ENCODE measurements around the gene LLGL2. TPM values are rescaled to one million over a fixed set of nuclear protein-coding genes. Genes with fewer than 3 reads are reported as not detected.
A peak's percentile ranks its signal among the peaks of the same experiment; 100 is the strongest.

LLGL2 gene
- total RNA-seq, 2 experiments from 2014 or later = 12.6 to 21.6 TPM

- no peak overlapping the region for H3K27ac ChIP-seq (ENCODE audit: low read depth, low read length, poor library complexity, severe bottlenecking)
- H3K36me3 ChIP-seq (ENCODE audit: insufficient read depth, low read length) = no peaks in the 10 kb centered on the region
- peaks cover 29% of the 10 kb centered on the region for H3K4me1 ChIP-seq (ENCODE audit: insufficient read depth, low read length, poor library complexity, severe bottlenecking)
- H3K9me2 ChIP-seq (ENCODE audit: insufficient read depth, low read length) = no peaks in the 10 kb centered on the region
- H3K4me3 ChIP-seq (ENCODE audit: low read depth, low read length, poor library complexity, severe bottlenecking) = no peak overlapping the region
- intact Hi-C loops (cut with micrococcal nuclease; ENCODE audit: unreplicated experiment) = no loop called here
- DNase-seq (ENCODE audit: low spot score) = no peak
- no TSS peak for BruUV-seq (replicated peaks)
- ChIA-PET POLR2A (interaction anchor here (0.5 to 0.8 kb wide), 2 partner anchors 13 to 72 kb away, joined by 5 to 6 read pairs; no protein-coding TSS in a partner anchor), CTCF (ENCODE audit: unreplicated experiment) (no interaction called here)
- H2AFZ ChIP-seq (ENCODE audit: low read length) = peak overlapping the region; percentile 23; the same call in 1 of the 2 replicates
- H3K9me3 ChIP-seq (ENCODE audit: low read length) = 0 out of 2 replicates have a peak, but pooled peaks cover 6% of the 10 kb centered on the region
- no peaks in the 10 kb centered on the region for H3K79me2 ChIP-seq (ENCODE audit: insufficient read depth, low read depth, low read length)
- TF ChIP-seq EZH2phosphoT487 (IDR thresholded peaks at IDR 0.05; ENCODE audit: borderline replicate concordance, low read depth, low read length) (no peak), CTCF (conservative IDR thresholded peaks at IDR 0.05; ENCODE audit: low read length) (no peak)
- no peak overlapping the region for H3K4me2 ChIP-seq (ENCODE audit: low read length)
- H4K20me1 ChIP-seq (ENCODE audit: insufficient read depth, low read length) = no peaks in the 10 kb centered on the region
Observed at GRCh38 chr17:75584849-75585175, 59.3 kb downstream of the LLGL2 start.

DNA sequence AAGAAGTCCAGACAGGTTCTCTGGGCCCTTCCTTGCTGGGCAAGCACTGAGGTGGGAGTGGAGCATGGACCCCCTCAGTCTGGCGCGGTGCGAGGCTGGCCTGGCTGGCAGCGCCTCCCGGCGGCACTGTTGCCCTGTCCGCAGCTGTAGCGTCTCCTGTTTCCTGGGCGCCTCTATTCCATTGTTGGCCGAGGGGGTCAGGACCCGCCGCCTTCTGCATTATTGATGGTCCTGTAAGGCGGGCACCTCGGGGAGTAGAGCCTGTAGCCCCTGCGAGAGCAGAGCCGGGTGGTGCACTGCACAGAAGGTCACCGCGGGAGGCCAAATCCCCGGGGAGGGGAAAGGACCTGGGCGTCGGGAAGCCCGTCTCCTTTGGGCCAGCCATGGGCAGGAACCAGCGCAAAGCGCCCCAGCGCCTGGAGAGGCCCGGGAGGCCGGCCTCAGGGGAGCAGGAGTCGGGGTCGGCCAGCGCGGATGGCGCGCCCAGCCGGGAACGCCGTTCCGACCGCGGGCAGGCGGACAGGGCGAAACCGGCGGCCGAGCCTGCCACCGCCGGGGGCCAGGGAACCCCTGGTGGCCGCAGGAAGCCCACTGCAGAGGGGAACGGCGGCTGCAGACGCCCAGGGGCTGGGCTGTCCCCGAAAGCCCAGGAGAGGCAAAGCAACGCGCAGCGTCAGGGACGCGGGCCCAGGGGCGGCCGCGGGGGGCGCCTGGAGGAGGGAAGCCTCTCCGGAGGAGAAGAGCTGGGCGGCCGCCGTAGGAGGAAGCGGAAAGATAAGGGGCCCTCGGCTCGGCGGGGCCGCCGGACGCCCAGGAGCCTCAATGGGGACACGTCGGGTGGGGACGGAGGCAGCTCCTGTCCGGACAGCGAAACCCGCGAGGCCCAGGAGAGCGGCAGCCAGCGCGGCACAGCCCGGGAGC is 62.4 kb downstream of the LLGL2 start, which contains the start of gene MYO15B:
Gene MYO15B (plus strand): TSS at position 126 of the 921 bp plus-strand sequence. CDS start 258 bp downstream, at position 384.
- DNase-seq (ENCODE audit: low spot score) = no peak

More for the DNA sequence above, 62.4 kb downstream of the LLGL2 start, which contains the start of gene MYO15B:
- TF ChIP-seq EZH2phosphoT487 (IDR thresholded peaks at IDR 0.05; ENCODE audit: borderline replicate concordance, low read depth, low read length) (no peak), CTCF (conservative IDR thresholded peaks at IDR 0.05; ENCODE audit: low read length) (peak; percentile 42)
- H3K9me3 ChIP-seq (ENCODE audit: low read length) = no peaks in the 10 kb centered on the region
- no peak within 1 kb of the TSS for H3K4me3 ChIP-seq (ENCODE audit: low read depth, low read length, poor library complexity, severe bottlenecking)
- H4K20me1 ChIP-seq (ENCODE audit: insufficient read depth, low read length) = no peaks in the 10 kb centered on the region
- no peaks in the 10 kb centered on the region for H3K79me2 ChIP-seq (ENCODE audit: insufficient read depth, low read depth, low read length)
- intact Hi-C loops (cut with micrococcal nuclease; ENCODE audit: unreplicated experiment) = loop anchor here (2.0 kb wide), 2 partner anchors 17 to 63 kb away; partner anchors contain the start of gene LLGL2
- no TSS peak for BruUV-seq (replicated peaks)
- H3K27ac ChIP-seq (ENCODE audit: low read depth, low read length, poor library complexity, severe bottlenecking) = no peak within 1 kb of the TSS
- no peak within 1 kb of the TSS for H2AFZ ChIP-seq (ENCODE audit: low read length)
- peak within 1 kb of the TSS; percentile 29 for H3K4me2 ChIP-seq (ENCODE audit: low read length)
- CTCF ChIA-PET (ENCODE audit: unreplicated experiment) = no interaction called here
- H3K36me3 ChIP-seq (ENCODE audit: insufficient read depth, low read length) = no peaks in the 10 kb centered on the region
- POLR2A ChIA-PET = no interaction called here
- no peaks in the 10 kb centered on the region for H3K9me2 ChIP-seq (ENCODE audit: insufficient read depth, low read length)
- H3K4me1 ChIP-seq (ENCODE audit: insufficient read depth, low read length, poor library complexity, severe bottlenecking) = peaks cover 35% of the 10 kb centered on the region
